B cell (primary cell): ENCODE data around the gene KYNU. TPM values are rescaled to one million over a fixed set of nuclear protein-coding genes. Genes with fewer than 3 reads are reported as not detected.

Source experiments
- ATAC-seq: fragments of 200-7000 bp; cut with Tn5 transposase; one replicate; pipeline ENCODE4 v1.10.0; 2021; ENCODE audit warnings: low read depth, mild to moderate bottlenecking, moderate number of reproducible peaks, moderate library complexity
- CTCF ChIA-PET: fragments of 350-600 bp; sonication (Branson Sonifier 250); formaldehyde crosslinking; loops from one replicate; lab custom pipeline; 2021; ENCODE audit warnings: antibody characterized with exemption, inconsistent platforms; lab: Charles Lee
- POLR2A ChIA-PET: fragments of 350-600 bp; sonication (Branson Sonifier 250); formaldehyde crosslinking; loops from one replicate; lab custom pipeline; 2021; ENCODE audit warnings: antibody characterized with exemption; lab: Charles Lee
- DNase-seq: peaks from one replicate; pipeline ENCODE4 v3.0.0; 2013
- H2AFZ ChIP-seq: 2 replicates; pipeline ENCODE4 v1.6.1; 2012; ENCODE audit warnings: mild to moderate bottlenecking, low read depth, low read length; ENCODE audit not compliant: insufficient read depth, poor library complexity, severe bottlenecking
- H3K27ac ChIP-seq, 2 donors: 1 replicate in 1 of 2; 2 replicates in 1 of 2; pipeline ENCODE4 v1.5.1; 2012 to 2013; ENCODE audit warnings: low read length in 2 of 2, mild to moderate bottlenecking in 2 of 2, moderate library complexity in 1 of 2
- H3K27me3 ChIP-seq, 4 experiments: fragments of 200-600 bp in 1 of 4; sonication (generic) in 1 of 4; replicated peaks in 1 of 4; 1 replicate in 2 of 4; 2 replicates in 2 of 4; pipeline versions ENCODE4 v1.6.1 to v1.7.0; 2013 to 2016; ENCODE audit warnings: low read length in 3 of 4, mild to moderate bottlenecking in 2 of 4, mixed read lengths in 1 of 4, moderate library complexity in 1 of 4; ENCODE audit not compliant: insufficient read depth in 4 of 4, control insufficient read depth in 3 of 4; ENCODE audit errors: control extremely low read depth in 1 of 4
- H3K36me3 ChIP-seq, 2 experiments: replicated peaks in 1 of 2; 1 replicate in 1 of 2; 2 replicates in 1 of 2; pipeline versions ENCODE4 v1.6.1 to v1.7.1; 2013; ENCODE audit warnings: low read length in 1 of 2; ENCODE audit not compliant: insufficient read depth in 2 of 2, control insufficient read depth in 1 of 2; ENCODE audit errors: control extremely low read depth in 1 of 2, extremely low read depth in 1 of 2
- H3K4me1 ChIP-seq, 2 donors: fragments of 200-600 bp in 1 of 2; sonication (generic) in 1 of 2; 1 replicate in 1 of 2; 2 replicates in 1 of 2; pipeline versions ENCODE4 v1.5.1 to v1.6.1; 2013 to 2017; ENCODE audit warnings: low read length in 2 of 2; ENCODE audit not compliant: control insufficient read depth in 2 of 2, insufficient read depth in 2 of 2
- H3K4me2 ChIP-seq: replicated peaks from 2 replicates; pipeline ENCODE3; 2012; ENCODE audit warnings: mild to moderate bottlenecking, low read depth, low read length; ENCODE audit not compliant: poor library complexity, severe bottlenecking
- H3K4me3 ChIP-seq, 5 experiments: fragments of 200-600 bp in 1 of 5; sonication (generic) in 1 of 5; 1 replicate in 3 of 5; 2 replicates in 2 of 5; pipeline versions ENCODE4 v1.5.1 to v1.7.0; 2011 to 2016; ENCODE audit warnings: low read length in 4 of 5, mild to moderate bottlenecking in 4 of 5, low read depth in 2 of 5, control low read depth in 1 of 5, moderate library complexity in 1 of 5; ENCODE audit not compliant: insufficient read depth in 1 of 5; ENCODE audit errors: control extremely low read depth in 1 of 5, extremely low read depth in 1 of 5
- H3K79me2 ChIP-seq: fragments of 200-600 bp; sonication (generic); one replicate; pipeline ENCODE4 v1.6.0; 2016; ENCODE audit warnings: low read length; ENCODE audit not compliant: control insufficient read depth, insufficient read depth
- H3K9ac ChIP-seq: fragments of 200-600 bp; sonication (generic); 2 replicates; pipeline ENCODE4 v1.6.1; 2017; ENCODE audit warnings: mild to moderate bottlenecking, low read length, moderate library complexity
- H3K9me3 ChIP-seq, 3 donors: one replicate each; pipeline versions ENCODE4 v1.6.1 to v1.7.1; 2013; ENCODE audit warnings: low read length in 2 of 3; ENCODE audit not compliant: control insufficient read depth in 2 of 3, insufficient read depth in 1 of 3; ENCODE audit errors: control extremely low read depth in 1 of 3
- H4K20me1 ChIP-seq: 2 replicates; pipeline ENCODE4 v1.6.0; 2012; ENCODE audit warnings: mild to moderate bottlenecking, low read length; ENCODE audit not compliant: insufficient read depth, control insufficient read depth, poor library complexity, severe bottlenecking
- H3K27ac Mint-ChIP-seq: one replicate; pipeline ENCODE4 v1.8.0; 2021; ENCODE audit warnings: mixed read lengths
- H3K27me3 Mint-ChIP-seq: one replicate; pipeline ENCODE4 v1.8.0; 2021; ENCODE audit warnings: mixed read lengths
- H3K4me1 Mint-ChIP-seq: one replicate; pipeline ENCODE4 v1.8.0; 2021; ENCODE audit warnings: mixed read lengths
- H3K4me3 Mint-ChIP-seq: one replicate; pipeline ENCODE4 v1.8.0; 2021; ENCODE audit warnings: mixed read lengths
- H3K9me3 Mint-ChIP-seq: one replicate; pipeline ENCODE4 v1.8.0; 2022; ENCODE audit warnings: mixed read lengths; ENCODE audit not compliant: insufficient read depth
- EZH2 ChIP-seq: IDR thresholded peaks from 2 replicates; pipeline ENCODE4 v1.6.1; 2012; ENCODE audit warnings: borderline replicate concordance, low read depth, mild to moderate bottlenecking, moderate library complexity, low read length; ENCODE audit not compliant: insufficient read depth, poor library complexity, severe bottlenecking
- WGBS: methylation state at CpG from one replicate; pipeline ENCODE4 v1.1.5; 2013; ENCODE audit warnings: missing lambda C conversion rate; ENCODE audit not compliant: insufficient coverage; 5-methylcytosine and 5-hydroxymethylcytosine counted together
- intact Hi-C: fragments of 100-400 bp; cut with micrococcal nuclease; formaldehyde crosslinking; loops from one replicate; pipeline ENCODE4 v1.10.0; 2022
- polyA plus RNA-seq: library from polyadenylated mRNA; depleted of rRNA; stranded (reverse); fragments of >200 nt; gene quantifications from 2 replicates; pipeline ENCODE4 v1.2.3, GENCODE V29; 2012
- total RNA-seq, 2 donors: library from RNA; stranded (reverse); fragments of 120-200 nt in 1 of 2; gene quantifications; 1 replicate in 1 of 2; 2 replicates in 1 of 2; pipeline versions ENCODE4 v1.2.3 to v1.2.4, GENCODE V29; 2013 to 2022
- TF ChIP-seq, protein P1 (sequence below): fragments of 200-600 bp; IDR thresholded peaks from one replicate; pipeline ENCODE4 v1.8.0; 2022; ENCODE audit warnings: antibody characterized with exemption, mild to moderate bottlenecking

KYNU gene
- total and polyA plus RNA-seq, 2 donors (not counting 1 experiment from before 2014, with no cell fraction given), result 14.5 to 46.2 TPM

DNA sequence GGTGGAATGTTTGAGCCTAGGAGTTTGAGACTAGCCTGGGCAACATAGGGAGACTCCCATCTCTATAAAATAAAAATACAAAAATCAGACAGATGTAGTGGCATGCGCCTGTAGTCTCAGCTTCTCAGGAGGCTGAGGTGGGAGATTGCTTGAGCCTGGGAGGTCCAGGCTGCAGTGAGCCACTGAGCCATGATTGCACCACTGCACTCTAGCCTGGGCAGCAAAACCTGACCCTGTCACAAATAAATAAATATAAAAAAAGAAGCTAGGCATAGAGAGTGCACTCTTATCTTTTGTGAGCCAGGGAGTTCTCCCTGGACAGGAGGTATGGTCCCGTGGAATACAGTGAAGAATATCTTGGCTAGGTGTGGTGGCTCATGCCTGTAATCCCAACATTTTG lies 11.0 kb upstream of the KYNU start:
- CTCF ChIA-PET, result interaction anchor here (0.7 to 2.0 kb wide), 5 partner anchors 9 to 15 kb away, joined by 3 to 9 read pairs (median 7); partner anchors contain the start of gene KYNU
- H3K4me2 ChIP-seq, result peak overlapping the region; percentile 68

DNA sequence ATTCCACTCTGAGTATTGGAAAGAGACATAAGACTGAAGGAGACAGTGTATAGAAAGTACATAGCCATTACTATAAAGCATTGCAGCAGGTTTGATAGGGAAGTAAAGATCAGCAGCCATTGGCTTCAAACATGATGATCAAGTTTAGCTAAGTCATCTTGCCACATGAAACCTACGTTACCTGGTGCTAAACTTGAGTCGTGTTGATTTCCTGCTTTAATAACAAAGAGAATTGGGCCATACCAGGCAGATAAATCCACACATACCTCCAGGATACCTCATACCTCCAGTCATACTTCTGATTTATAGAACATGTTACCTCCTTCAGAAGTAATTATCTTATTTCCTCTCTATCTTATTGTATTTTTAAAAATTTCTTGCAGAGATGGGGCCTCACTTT lies 10.3 kb upstream of the KYNU start:
- H3K9me3 ChIP-seq, result no peaks in the 10 kb centered on the region
- H3K27me3 Mint-ChIP-seq, result no peaks in the 10 kb centered on the region
- ChIA-PET CTCF (interaction anchor here (1.0 to 2.0 kb wide), 2 partner anchors 10 to 14 kb away, joined by 3 to 9 read pairs; partner anchors contain the start of gene KYNU), POLR2A (interaction anchor here (0.5 to 0.7 kb wide), 2 partner anchors 33 to 421 kb away, joined by 3 to 4 read pairs; no protein-coding TSS in a partner anchor)
- DNase-seq (peak; percentile 30), ATAC-seq (no peak)
- peak overlapping the region; percentile 68 for H3K4me2 ChIP-seq
- H3K9me3 Mint-ChIP-seq, result no peaks in the 10 kb centered on the region
- peak overlapping the region; percentile 40 for H3K4me3 Mint-ChIP-seq
- intact Hi-C loops, result loop anchor here (5.0 kb wide), 2 partner anchors 70 to 260 kb away; partner anchors contain the start of gene ARHGAP15
- no peak overlapping the region for H3K9ac ChIP-seq
- H3K4me1 ChIP-seq, result peaks cover 23 to 38% of the 10 kb centered on the region in 2 donors
- WGBS, result 17% methylated on average over 2 of the region's 2 CpGs
- no peaks in the 10 kb centered on the region for H3K27me3 ChIP-seq
- H3K27ac ChIP-seq, result peak overlapping the region; percentile 82
- no peak for TF ChIP-seq EZH2
- TF ChIP-seq, protein P1, sequence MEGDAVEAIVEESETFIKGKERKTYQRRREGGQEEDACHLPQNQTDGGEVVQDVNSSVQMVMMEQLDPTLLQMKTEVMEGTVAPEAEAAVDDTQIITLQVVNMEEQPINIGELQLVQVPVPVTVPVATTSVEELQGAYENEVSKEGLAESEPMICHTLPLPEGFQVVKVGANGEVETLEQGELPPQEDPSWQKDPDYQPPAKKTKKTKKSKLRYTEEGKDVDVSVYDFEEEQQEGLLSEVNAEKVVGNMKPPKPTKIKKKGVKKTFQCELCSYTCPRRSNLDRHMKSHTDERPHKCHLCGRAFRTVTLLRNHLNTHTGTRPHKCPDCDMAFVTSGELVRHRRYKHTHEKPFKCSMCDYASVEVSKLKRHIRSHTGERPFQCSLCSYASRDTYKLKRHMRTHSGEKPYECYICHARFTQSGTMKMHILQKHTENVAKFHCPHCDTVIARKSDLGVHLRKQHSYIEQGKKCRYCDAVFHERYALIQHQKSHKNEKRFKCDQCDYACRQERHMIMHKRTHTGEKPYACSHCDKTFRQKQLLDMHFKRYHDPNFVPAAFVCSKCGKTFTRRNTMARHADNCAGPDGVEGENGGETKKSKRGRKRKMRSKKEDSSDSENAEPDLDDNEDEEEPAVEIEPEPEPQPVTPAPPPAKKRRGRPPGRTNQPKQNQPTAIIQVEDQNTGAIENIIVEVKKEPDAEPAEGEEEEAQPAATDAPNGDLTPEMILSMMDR, result no peak
- no peak overlapping the region for H3K4me3 ChIP-seq
- no peaks in the 10 kb centered on the region for H3K36me3 ChIP-seq
- peak overlapping the region; percentile 71 for H2AFZ ChIP-seq
- no peaks in the 10 kb centered on the region for H4K20me1 ChIP-seq
- H3K79me2 ChIP-seq, result no peaks in the 10 kb centered on the region
- peaks cover 37% of the 10 kb centered on the region for H3K4me1 Mint-ChIP-seq
- H3K27ac Mint-ChIP-seq, result peak overlapping the region; percentile 84

More for the DNA sequence above, 11.0 kb upstream of the KYNU start:
- peak overlapping the region; percentile 86 for H3K27ac Mint-ChIP-seq
- no peaks in the 10 kb centered on the region for H3K36me3 ChIP-seq
- H3K9me3 Mint-ChIP-seq, result no peaks in the 10 kb centered on the region
- 100% methylated on average over 1 of the region's 2 CpGs for WGBS
- no peaks in the 10 kb centered on the region for H3K27me3 Mint-ChIP-seq
- TF ChIP-seq, protein P1, result no peak
- TF ChIP-seq EZH2, result no peak
- H3K4me3 Mint-ChIP-seq, result peak overlapping the region; percentile 81
- DNase-seq (peak; percentile 5), ATAC-seq (peak; percentile 12)
- POLR2A ChIA-PET, result interaction anchor here (0.7 kb wide), 1 partner anchor 261 kb away, joined by 3 read pairs; no protein-coding TSS in a partner anchor
- peak overlapping the region; percentile 40 for H3K9ac ChIP-seq
- no peaks in the 10 kb centered on the region for H3K9me3 ChIP-seq
- intact Hi-C loops, result loop anchor here (1.0 to 5.0 kb wide), 3 partner anchors 11 to 261 kb away; partner anchors contain the start of genes ARHGAP15 and KYNU
- H4K20me1 ChIP-seq, result no peaks in the 10 kb centered on the region
- peaks cover 35% of the 10 kb centered on the region for H3K4me1 Mint-ChIP-seq
- H3K4me1 ChIP-seq, result peaks cover 23 to 38% of the 10 kb centered on the region in 2 donors
- peak overlapping the region; percentile 82 for H3K27ac ChIP-seq
- H3K79me2 ChIP-seq, result no peaks in the 10 kb centered on the region
- no peaks in the 10 kb centered on the region for H3K27me3 ChIP-seq
- H3K4me3 ChIP-seq, result peak overlapping the region in 3 of 5 experiments; percentile 20 to 61 (median 41)
- H2AFZ ChIP-seq, result peak overlapping the region; percentile 71
